Measurements from ENCODE around the gene LPIN1.
"Not testable (repeated sequence)": the region's sequence is repeated elsewhere in the genome, so short reads cannot be mapped to it uniquely, and the experiment has no call there.

LPIN1 gene

DNA sequence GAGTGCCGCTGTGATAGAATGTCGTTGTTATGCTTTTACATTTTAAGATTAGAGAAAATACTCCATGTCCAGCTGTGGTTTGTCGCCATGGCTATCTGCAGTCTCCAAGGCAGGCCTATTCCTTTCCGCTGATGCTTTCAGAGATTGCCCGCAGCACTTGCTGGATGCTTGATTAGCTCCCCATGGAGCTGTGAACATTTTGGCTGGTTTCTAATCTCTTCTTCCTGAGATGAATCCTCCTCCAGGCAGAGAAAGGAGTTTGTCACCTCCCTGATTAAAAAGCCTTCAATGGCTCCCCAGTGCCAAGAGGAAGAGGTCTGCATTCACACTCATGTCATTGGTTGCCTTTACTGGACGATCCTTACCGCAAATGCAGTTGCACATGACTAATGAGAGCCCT is 32.6 kb upstream of the LPIN1 start:
- DNase-seq = no peak

- DNase-seq = no peak
Observed at GRCh38 chr2:11715987-11716652, 30.3 kb upstream of the LPIN1 start.

- no peak for DNase-seq
Observed at GRCh38 chr2:11716689-11717321, 29.6 kb upstream of the LPIN1 start.

- DNase-seq = no peak
Observed at GRCh38 chr2:11717623-11718022, 28.8 kb upstream of the LPIN1 start.

DNA sequence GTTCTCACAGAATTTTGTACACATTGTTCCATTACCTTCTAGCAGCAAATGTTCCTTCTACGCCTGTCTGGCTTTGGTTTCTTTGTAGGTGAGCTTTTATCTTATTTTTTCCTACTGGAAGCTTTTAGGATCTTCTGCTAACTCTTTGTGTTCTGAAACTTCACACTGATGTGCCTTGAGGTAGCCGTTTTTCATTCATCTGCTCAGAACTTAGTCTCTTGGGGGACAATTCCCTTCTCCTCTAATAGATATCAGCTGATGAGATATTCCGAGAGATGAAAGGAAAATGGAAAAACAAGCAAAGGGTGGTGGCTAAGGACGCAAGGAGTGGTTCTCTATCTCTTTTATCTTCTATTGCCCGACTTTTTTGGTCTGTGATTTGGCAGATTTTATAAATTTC is 27.8 kb upstream of the LPIN1 start:
- no peak for DNase-seq

DNA sequence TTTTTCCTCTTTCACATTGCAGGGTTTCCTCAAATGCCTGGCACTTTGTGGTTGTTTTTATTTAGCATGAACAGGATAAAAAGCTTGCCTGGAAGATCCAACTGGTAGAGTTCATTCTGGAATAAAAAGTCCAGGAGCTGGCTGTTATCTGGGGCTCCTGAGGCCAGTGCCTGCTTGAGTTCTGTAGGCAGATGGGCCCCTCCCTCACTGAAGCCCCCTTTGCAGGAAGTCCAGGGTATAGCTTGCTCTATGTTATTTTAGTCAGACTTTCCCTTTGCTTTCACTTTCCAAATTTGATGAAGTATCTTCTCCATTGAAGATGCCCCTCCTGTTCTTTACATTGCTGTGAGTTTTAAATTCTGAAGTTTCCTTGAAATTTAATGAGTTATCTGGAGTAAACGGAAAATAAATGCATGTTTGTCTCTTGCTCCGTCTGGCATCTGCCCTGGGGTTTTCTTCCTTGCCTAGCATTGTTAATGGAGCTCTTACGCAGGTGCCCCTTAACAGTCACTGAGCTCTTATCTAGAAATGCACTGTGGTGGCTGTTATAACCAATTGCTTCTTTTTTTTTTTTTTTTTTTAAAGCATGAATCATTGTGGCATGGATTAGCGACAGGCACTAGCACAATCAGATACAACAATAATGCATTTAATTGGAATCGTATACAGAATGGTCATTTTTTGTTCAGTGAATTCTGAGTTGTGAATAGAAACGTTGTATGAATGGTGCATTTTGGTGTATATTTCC is 27.0 kb upstream of the LPIN1 start:
- no peak for DNase-seq

- DNase-seq = no peak
Observed at GRCh38 chr2:11720752-11721151, 25.7 kb upstream of the LPIN1 start.

- no peak for DNase-seq
Observed at GRCh38 chr2:11722292-11723060, 24.0 kb upstream of the LPIN1 start.

- DNase-seq = no peak
Observed at GRCh38 chr2:11723061-11723371, 23.4 kb upstream of the LPIN1 start.

- no peak for DNase-seq
Observed at GRCh38 chr2:11724151-11724550, 22.3 kb upstream of the LPIN1 start.

- no peak for DNase-seq
Observed at GRCh38 chr2:11726384-11726783, 20.0 kb upstream of the LPIN1 start.

DNA sequence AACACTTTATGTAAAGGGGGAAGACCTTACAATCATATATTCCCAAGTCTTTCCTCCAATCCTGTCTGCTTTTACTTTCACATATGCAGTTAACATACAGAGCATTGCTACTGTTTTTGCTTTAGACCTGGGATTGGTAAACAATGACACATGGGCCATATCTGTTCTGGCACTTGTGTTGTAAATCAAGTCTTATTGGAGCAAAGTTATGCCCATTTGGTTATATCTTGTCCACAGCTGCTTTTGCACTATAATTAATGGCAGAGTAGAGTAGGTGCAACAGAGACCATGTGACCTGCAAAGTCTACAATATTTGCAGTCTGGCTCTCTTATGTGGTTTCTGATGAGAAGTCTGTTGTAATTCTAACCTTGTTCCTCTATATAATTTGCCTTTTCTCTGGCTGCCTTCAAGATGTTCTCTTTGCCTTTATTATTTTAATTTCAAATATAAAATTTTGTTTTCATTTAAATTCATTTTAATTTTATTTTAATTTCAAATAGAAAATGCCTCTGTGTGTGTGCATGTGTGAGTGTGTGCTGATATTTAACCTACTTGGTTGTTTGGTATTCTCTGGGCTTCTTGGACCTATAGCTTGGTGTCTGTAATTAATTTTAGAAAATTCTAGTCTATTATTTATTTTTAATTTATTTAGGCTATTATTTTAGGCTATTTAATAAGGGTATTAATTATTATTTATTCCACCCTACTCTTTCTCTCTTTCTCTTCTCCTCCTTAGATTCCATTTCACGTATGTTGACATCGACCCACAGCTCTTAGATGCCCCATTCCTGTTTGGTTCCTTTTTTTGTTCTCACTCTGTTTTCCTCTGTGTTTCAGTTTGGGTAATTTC is 16.8 kb upstream of the LPIN1 start:
- DNase-seq = no peak

GRCh38 chr2:11731214-11731984 is 15.0 kb upstream of the LPIN1 start:
- not testable (repeated sequence) for DNase-seq

DNA sequence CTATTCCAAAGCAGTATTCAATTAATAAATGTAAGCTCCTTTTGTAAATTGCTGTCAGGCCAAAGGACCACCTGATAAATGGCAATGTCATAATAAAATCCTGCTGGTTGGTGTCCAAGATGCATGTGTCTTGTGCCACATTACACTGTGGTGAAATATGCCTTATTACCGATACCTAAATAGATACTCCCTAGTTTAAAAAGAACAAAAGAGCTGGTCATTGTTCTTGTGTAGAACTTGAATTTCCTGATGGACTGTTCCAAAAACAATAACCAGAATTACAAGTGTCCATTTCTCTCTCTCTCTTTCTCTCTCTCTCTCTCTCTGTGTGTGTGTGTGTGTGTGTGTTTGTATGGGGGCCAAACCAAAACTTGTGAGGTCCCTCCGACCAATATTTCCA is 13.8 kb upstream of the LPIN1 start:
- no peak for DNase-seq

GRCh38 chr2:11737852-11738251 is 8.6 kb upstream of the LPIN1 start:
- DNase-seq = not testable (repeated sequence)

DNA sequence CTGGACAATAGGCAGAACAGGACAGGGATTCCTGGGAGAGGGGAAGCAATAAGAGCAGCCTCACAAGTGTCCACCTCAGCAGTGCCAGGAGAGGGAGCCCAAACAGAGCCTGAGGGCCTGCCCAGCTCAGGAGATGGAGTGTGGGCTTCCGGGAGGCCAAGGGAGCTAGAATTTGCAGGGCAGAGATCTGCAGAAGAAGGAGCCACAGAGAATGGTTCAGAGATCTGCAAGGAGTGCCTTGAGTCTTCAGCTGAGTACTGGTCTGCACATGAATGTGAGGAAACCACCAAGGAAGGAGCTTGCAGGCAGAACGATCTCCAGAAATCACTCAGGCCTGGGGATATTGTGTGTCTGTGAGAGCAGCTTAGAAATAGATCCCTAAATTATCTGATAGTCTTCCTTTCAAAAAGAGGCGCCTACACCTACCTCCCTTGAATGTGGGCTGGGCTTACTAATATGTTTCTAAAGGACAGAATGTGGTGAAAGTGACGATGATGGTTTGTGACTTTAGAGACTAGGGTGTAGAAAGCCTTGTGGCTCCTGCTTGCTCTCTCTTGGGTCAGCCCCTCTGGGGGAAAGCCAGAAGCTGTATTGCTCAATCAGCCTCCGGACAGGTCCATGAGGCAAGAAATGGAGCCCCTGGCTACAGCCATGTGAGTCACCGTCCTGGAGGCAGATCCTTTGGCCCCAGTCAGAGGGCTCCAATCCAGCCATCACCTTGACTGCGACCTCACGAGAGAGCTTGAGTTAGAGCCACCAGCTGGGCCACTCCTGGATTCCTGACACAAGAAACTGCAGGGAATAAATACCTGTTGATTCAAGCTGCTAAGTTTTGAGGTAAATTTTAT is 7.6 kb upstream of the LPIN1 start:
- peak in 4 of 56 donors; percentile 12 to 25 (median 23) for DNase-seq

DNA sequence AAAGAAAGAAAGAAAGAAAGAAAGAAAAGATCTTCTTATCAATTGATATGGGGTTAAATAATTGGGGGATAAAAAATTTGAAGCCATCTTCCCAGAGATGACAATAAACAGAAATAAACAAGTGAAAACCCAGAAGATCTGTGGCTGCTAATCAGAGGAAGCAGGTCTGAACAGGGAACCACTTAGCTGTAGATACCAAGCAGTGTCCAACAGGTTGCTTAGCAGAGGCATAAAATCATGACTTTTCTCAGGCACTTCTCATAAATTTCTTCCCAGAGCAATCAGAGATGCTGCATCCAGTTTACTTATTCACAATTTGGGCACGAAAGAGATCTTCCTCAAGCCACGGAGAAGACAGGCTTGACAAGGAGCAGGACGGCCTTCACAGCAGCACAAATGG is 5.7 kb upstream of the LPIN1 start:
- no peak for DNase-seq

GRCh38 chr2:11742317-11742701 is 4.1 kb upstream of the LPIN1 start:
- no peak for DNase-seq

GRCh38 chr2:11742702-11743357 is 3.6 kb upstream of the LPIN1 start:
- DNase-seq = no peak
